DMS 273 (cell line): ENCODE measurements around the gene ARID3B.

ENCODE experiments used
- DNase-seq: peaks from one replicate; lab custom pipeline; 2025; ENCODE audit not compliant: unreplicated experiment; lab: John Stamatoyannopoulos, UW

Gene ARID3B

GRCh38 chr15:74633781-74634180 lies 92.8 kb downstream of the ARID3B start:
- no peak for DNase-seq

GRCh38 chr15:74635228-74635627 lies 94.2 kb downstream of the ARID3B start:
- DNase-seq, result peak; percentile 77

GRCh38 chr15:74636984-74637383 lies 96.0 kb downstream of the ARID3B start:
- DNase-seq, result no peak

GRCh38 chr15:74641151-74641550 lies 100.1 kb downstream of the ARID3B start:
- no peak for DNase-seq

- no peak for DNase-seq
These were observed 101.3 kb downstream of the ARID3B start for GRCh38 chr15:74642348-74642733.

GRCh38 chr15:74642734-74643664 lies 102.0 kb downstream of the ARID3B start:
- peak; percentile 25 for DNase-seq

- no peak for DNase-seq
These were observed 102.7 kb downstream of the ARID3B start for GRCh38 chr15:74643665-74644204.

DNA sequence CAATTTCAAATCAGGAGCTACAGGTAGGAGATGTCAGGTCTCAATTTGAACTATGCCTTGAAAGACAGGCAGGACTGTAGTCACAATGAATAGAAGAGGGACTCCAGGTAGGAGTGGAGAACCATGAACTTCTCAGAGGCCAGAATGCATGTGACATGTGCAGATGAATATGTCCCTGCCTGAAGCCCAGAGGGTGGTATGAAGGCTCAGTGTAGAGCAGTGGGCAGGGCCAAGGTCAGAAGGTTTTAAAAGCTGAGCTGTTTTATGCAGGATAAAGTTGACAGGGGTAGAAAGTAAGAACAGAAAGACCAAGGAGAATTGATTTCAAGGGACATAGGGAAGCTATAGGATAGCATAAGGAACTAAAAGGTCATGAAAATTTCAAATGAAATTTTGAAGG lies 105.5 kb downstream of the ARID3B start:
- no peak for DNase-seq
